Activated T-cell treated with anti-CD3 and anti-CD28 coated beads for 4 hours (primary cell): ENCODE results near the gene CD69.
A peak's percentile ranks its signal among the peaks of the same experiment; 100 is the strongest.
"Not testable (repeated sequence)": the region's sequence is repeated elsewhere in the genome, so short reads cannot be mapped to it uniquely, and the experiment has no call there.

Experiments
- DNase-seq: peaks from one replicate; pipeline ENCODE4 v3.0.0-alpha.2; 2020

CD69 gene

GRCh38 chr12:9713032-9713558 is 47.6 kb downstream of the CD69 start:
- not testable (repeated sequence) for DNase-seq

GRCh38 chr12:9711664-9712063 is 49.0 kb downstream of the CD69 start:
- no peak for DNase-seq

- no peak for DNase-seq
Measured at GRCh38 chr12:9710584-9711375, 49.9 kb downstream of the CD69 start.

- no peak for DNase-seq
Measured at GRCh38 chr12:9708853-9709252, 51.8 kb downstream of the CD69 start.

- DNase-seq = peak; percentile 55
Measured at GRCh38 chr12:9707864-9708808, 52.6 kb downstream of the CD69 start.

GRCh38 chr12:9707356-9707755 is 53.3 kb downstream of the CD69 start:
- no peak for DNase-seq

- no peak for DNase-seq
Measured at GRCh38 chr12:9706086-9706685, 54.5 kb downstream of the CD69 start.

- not testable (repeated sequence) for DNase-seq
Measured at GRCh38 chr12:9704561-9704960, 56.1 kb downstream of the CD69 start.
